Daoy (cell line): ENCODE results near the gene PKMYT1. TPM values are rescaled to one million over a fixed set of nuclear protein-coding genes. Genes with fewer than 3 reads are reported as not detected.

Source experiments
- DNase-seq: peaks from one replicate; pipeline ENCODE4 v3.0.0-alpha.2; 2015; ENCODE audit warnings: low read depth
- total RNA-seq: library from RNA; depleted of rRNA; stranded (reverse); fragments of >200 nt; shearing (Covaris generic); gene quantifications from 2 replicates; pipeline ENCODE4 v1.2.3, GENCODE V29; 2014

The PKMYT1 gene
- total RNA-seq, 1 experiment from 2014 or later: 48.6 TPM

DNA sequence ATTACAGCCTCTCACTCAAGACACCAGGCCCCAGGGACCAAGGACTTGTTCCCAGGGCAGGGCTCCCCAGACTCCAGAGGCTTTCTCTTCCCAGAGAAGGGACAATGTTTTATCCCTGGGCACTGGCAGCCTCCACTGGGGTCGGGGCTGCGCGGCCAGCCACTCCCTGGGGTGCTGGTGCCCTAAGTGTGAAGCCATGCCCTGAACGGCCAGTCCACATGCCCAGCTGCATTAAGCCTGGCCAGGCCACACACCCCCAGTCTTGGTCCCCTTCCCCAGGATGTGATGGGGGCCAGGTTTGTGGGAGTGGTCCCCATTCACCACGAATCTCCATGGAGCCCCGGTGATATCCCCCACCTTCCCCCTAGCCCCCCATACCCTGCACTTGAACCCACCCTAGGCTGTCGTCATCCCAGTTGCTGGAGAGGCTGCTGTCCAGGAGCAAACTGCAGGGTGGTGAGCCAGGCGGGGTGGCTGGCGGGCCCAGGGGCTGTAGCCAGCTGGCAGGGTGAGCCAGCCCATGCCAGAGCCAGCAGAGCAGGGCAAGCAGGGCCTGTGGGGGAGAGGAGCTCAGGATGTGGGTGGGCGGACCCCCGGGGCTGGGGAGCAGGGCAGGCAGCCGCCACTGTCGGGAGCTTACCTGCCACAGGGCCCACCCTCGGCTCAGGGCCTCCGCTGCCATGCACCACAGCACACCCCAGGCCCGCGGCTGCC is 6.5 kb downstream of the PKMYT1 start:
- DNase-seq: no peak

DNA sequence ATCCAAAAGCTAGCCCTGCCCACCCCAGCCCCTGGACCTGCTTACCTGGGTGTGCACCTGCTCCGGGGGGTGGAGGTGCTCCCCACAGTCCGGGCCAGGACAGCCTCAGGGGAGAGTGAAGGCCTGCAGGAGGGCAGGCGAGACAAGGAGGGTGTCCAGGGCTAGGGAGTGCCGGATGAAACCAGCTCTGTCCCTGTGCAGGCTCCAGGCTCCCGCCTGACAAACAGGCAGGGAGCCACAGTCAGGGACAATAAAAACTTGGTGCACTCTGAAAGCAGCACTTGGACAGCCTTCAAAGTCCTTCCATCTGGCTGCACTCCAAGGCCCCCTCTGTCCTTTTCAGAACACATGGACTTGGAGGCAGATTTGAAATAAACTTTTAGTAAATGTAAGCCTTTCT is 7.2 kb downstream of the PKMYT1 start:
- no peak for DNase-seq

DNA sequence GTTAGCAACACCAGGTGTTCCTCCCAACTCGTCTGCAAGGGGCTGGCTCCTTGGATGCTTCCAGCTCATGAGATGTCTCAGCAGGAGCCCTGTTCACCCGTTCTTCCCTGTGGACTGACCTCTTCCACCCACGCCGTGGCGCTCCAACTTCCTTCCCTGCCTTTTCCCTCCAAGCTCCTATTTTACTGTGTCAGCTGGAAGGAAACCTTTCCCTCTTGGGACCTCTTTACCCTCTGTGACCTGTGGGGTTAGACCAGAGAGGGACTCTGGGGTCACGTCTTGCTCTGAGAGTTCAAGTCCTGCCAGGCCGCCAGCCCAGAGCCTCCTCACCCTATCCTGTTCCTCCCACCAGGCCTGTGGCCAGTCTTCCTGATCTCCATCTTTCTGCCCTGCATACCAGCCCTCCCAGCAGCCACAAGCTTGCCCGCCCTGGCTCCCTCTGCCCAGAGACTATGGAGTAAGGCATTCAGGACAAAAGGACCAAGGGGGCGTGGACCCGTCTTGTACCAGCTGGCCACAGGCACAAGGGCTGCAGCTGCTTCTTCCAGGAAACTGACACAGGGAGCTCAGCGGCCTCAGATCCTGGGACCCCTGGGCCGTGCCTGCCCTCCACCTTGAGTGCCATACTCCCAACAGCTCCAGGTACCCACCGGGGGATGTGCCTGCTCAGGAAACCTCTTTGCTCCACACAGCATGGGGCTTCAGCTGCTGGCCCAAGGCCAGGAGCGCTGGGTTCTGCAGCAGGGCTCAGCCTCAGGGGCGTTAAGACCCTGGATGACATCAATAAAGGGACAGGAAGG is 8.1 kb downstream of the PKMYT1 start:
- no peak for DNase-seq

- DNase-seq: no peak
Measured at GRCh38 chr16:2971134-2971984, 8.9 kb downstream of the PKMYT1 start.

GRCh38 chr16:2970563-2970962 is 9.7 kb downstream of the PKMYT1 start:
- no peak for DNase-seq

DNA sequence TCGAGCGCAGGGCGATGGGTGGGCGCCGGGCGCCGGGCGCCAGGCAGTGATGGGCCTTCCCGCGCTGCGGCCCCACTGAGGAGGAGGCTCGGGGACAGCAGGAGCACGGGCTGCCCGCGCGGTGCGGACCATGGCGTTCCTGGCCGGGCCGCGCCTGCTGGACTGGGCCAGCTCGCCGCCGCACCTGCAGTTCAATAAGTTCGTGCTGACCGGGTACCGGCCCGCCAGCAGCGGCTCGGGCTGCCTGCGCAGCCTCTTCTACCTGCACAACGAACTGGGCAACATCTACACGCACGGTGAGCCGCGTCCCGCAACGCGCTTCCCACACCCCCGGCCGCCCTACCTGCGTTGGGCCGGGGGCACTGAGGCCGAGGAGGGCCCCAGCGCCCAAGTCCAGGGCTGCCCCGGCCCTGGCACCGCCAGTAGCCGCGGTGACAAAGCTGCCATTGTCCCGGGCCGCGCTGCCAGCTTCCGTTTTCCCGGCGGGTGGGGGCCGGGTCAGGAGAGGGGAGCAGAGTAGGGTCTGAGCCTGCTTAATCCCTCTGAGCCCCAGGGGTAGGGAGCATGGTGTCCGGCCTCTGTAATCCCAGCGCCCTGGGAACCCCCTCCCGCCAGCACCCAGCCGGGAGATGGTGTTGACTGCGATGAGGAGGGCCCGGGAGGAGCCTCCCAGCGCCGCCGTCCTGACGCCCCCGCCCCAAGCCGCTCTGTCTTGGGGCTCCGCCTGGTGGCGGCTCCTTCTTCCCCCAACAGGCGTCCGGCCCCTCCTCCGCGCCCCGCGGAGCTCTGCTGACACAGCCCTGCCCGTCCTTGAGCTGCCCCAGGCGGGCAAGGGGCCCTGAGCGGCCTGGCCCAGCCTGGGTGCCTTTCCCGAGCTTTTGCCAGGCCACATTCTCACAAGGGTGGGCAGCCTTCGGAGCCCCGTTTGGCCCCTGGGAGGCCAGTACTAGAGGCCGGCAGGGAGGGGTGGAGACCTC is 10.4 kb downstream of the PKMYT1 start:
- DNase-seq: peak; percentile 82

DNA sequence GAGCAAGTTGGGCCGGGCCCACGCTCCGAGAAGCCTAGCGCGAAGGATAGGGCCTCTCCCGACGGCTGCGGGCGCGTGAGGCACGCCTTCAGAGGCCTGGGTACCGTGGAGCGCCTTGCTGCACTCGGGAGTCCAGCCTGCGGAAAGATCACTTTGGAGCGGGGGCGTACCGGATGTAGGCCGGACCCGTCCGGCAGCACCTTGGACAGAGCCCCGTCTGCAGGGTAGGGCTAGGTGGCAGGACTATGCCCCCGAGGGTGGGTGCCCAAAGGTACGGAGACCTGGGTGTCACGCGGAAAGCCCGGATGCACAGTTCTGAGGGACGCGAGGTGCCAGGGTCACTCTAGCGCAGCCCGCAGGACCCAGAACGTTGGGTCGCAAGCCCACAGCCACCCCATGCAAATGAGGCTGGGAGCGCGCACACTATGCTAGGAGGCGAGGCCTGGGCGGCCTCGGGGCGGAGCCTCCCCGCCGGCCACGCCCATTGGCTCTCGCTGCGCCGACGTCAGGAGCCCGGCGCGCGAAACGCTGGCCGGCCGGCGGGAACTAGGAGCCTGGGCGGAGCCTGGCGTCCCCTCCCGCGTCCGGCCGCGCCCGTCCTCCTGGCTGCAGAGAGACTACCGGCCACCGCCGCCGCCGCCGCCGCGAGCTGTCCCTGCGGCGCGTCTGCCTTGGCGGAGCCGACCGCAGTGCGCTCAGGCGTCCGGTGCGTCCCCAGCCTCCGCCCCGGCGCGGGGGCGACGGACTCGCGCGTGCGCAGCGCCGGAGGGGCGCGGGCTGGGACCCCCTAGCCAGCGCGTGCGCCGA is 11.3 kb downstream of the PKMYT1 start, which contains the start of gene PAQR4:
PAQR4 (plus strand) TSS at position 611 of the 807 bp plus-strand sequence. CDS start 327 bp downstream, outside the sequence.
- DNase-seq: peak; percentile 94

DNA sequence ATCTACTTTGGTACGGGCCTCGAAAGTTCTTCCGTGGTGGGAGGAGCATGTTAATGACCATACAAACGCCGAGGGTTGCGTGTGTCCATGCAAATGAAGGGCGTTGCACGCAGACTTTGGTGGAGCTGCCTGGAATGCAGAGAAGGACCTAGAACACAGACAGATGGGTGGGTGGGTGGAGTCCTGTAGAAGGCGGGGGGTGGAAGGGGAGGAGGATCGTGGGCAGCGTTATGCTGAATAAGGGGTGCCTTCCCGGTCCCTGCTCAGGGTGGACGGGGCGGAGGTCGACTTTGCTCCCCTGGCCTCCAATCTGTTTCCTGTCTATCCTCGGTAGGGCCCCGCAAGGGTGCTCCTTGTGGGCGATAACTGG is 11.9 kb downstream of the PKMYT1 start:
- DNase-seq: no peak

- no peak for DNase-seq
Measured at GRCh38 chr16:2967721-2968161, 12.5 kb downstream of the PKMYT1 start.

DNA sequence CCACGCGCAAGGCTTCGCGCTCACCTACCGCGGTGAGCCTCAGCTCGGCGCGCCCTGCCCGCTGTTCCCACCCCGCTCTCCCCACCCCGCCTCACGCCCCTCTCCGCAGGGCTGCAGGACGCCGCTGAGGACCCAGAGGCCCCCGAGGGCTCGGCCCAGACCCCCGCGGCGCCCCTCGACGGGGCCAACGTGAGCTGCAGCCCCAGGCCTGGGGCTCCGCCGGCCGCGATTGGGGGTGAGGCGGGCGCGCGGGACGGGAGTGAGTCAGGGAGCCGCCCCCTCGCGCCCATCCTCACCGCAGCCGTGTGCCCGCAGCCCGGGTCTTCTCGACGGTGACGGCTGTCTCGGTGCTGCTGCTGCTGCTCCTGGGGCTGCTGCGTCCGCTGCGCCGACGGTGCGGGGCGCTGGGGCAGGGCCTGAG is 13.0 kb downstream of the PKMYT1 start:
- DNase-seq: no peak

DNA sequence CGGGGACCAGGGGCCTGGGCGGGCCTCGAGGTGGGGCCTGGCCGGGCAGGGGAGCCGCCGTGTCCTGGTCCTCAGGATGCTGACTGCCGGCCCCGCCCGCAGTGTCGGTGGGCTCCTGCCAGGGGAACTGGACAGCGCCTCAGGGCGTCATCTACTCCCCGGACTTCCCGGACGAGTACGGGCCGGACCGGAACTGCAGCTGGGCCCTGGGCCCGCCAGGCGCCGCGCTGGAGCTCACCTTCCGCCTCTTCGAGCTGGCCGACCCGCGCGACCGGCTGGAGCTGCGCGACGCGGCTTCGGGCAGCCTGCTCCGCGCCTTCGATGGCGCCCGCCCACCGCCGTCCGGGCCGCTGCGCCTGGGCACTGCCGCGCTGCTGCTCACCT is 13.4 kb downstream of the PKMYT1 start:
- no peak for DNase-seq

GRCh38 chr16:2966043-2966807 is 14.0 kb downstream of the PKMYT1 start:
- DNase-seq: no peak

- DNase-seq: peak; percentile 84
Measured at GRCh38 chr16:2964475-2965336, 15.5 kb downstream of the PKMYT1 start.

DNA sequence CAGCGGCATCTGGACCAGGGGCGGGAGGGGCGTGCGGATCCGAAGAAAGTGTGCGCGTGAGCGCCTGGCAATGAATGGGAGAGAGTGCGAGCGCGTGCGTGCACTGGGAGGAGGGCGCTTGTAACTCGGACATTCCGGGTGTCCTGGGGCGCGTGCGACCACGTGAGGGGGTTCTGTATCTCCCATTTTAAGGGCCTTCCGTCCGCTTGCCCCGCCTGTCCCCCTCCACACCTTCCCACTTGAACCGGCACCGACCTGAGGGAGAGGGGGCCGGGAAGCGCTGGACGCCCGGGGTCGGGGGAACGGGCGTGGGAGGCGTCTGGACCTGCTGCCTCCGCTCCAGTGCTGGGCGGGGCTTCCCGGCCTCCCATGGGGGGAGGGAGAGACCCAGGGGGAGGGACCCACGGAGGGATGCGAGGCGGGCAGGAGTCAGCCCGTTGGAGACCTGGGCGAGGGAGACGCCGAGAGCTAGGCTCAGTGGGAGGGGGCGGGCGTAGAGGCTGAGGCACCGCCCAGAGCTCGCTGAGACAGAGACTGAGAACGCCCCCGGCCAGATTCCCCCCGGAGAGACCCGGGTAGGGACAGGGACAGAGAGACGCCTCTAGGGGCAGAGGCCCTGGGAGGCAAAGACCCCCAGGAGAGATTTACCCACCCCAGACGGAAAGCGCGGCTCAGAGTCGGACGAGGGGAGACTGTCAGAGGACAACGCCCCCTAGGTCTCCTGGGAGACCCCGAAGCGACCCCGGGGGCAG is 16.3 kb downstream of the PKMYT1 start, which contains the start of gene KREMEN2:
KREMEN2 (plus strand) TSS at position 553 of the 752 bp plus-strand sequence. CDS start 246 bp downstream, outside the sequence.
- peak; percentile 76 for DNase-seq

GRCh38 chr16:2963074-2963722 is 17.0 kb downstream of the PKMYT1 start:
- DNase-seq: peak; percentile 11

- DNase-seq: no peak
Measured at GRCh38 chr16:2962334-2963073, 17.7 kb downstream of the PKMYT1 start.
